ENCODE results near the gene STARD6.
"Not testable (repeated sequence)": the region's sequence is repeated elsewhere in the genome, so short reads cannot be mapped to it uniquely, and the experiment has no call there.

Gene STARD6

GRCh38 chr18:54357660-54358494 is at the start of gene STARD6, which contains the start of gene C18orf54:
Gene STARD6, minus strand, starts transcription at chr18:54357858. Its CDS starts 3,285 bp downstream, at chr18:54354573.
Gene C18orf54, plus strand, starts transcription at chr18:54357906. Its CDS starts 2,667 bp downstream, at chr18:54360573.
- DNase-seq, result peak; percentile 97

GRCh38 chr18:54405290-54405689 is 47.6 kb upstream of the STARD6 start:
- no peak for DNase-seq

GRCh38 chr18:54396760-54397159 is 39.1 kb upstream of the STARD6 start:
- DNase-seq, result no peak

- no peak for DNase-seq
These were observed 36.1 kb upstream of the STARD6 start for GRCh38 chr18:54393648-54394294.

- DNase-seq, result no peak
These were observed 34.9 kb upstream of the STARD6 start for GRCh38 chr18:54392543-54393023.

GRCh38 chr18:54390838-54391237 is 33.2 kb upstream of the STARD6 start:
- DNase-seq, result no peak

- DNase-seq, result no peak
These were observed 31.5 kb upstream of the STARD6 start for GRCh38 chr18:54389143-54389505.

- peak; percentile 98 for DNase-seq
These were observed 30.8 kb upstream of the STARD6 start for GRCh38 chr18:54388203-54389142.

- no peak for DNase-seq
These were observed 30.0 kb upstream of the STARD6 start for GRCh38 chr18:54387631-54388030.

GRCh38 chr18:54386800-54387495 is 29.3 kb upstream of the STARD6 start:
- not testable (repeated sequence) for DNase-seq

- peak; percentile 58 for DNase-seq
These were observed 28.4 kb upstream of the STARD6 start for GRCh38 chr18:54386043-54386442.

GRCh38 chr18:54382733-54383252 is 25.1 kb upstream of the STARD6 start:
- no peak for DNase-seq

GRCh38 chr18:54382076-54382475 is 24.4 kb upstream of the STARD6 start:
- DNase-seq, result no peak

- no peak for DNase-seq
These were observed 24.0 kb upstream of the STARD6 start for GRCh38 chr18:54381640-54382039.

- DNase-seq, result no peak
These were observed 20.4 kb upstream of the STARD6 start for GRCh38 chr18:54378057-54378456.

- DNase-seq, result no peak
These were observed 2.7 kb upstream of the STARD6 start for GRCh38 chr18:54360406-54360805.

- DNase-seq, result no peak
These were observed 1.6 kb upstream of the STARD6 start for GRCh38 chr18:54359233-54359632.

GRCh38 chr18:54358495-54359040 is 910 bp upstream of the STARD6 start:
- DNase-seq, result no peak

- no peak for DNase-seq
These were observed 487 bp downstream of the STARD6 start for GRCh38 chr18:54357082-54357659.

- no peak for DNase-seq
These were observed 6.5 kb downstream of the STARD6 start for GRCh38 chr18:54351186-54351585.

- no peak for DNase-seq
These were observed 19.4 kb downstream of the STARD6 start for GRCh38 chr18:54338230-54338629.

Data from islet precursor cell (in vitro differentiated cells).